Endothelial cell of umbilical vein (primary cell): ENCODE data around the gene CMIP. TPM values are rescaled to one million over a fixed set of nuclear protein-coding genes. Genes with fewer than 3 reads are reported as not detected.

Experiments
- BruUV-seq: library from RNA; stranded (reverse); fragments of 400-500 nt; replicated peaks from 2 replicates; lab custom pipeline; 2021; lab: Mats Ljungman, UMichigan
- CTCF ChIA-PET: fragments of 300-600, 350-600 bp; sonication (Branson Sonifier 250); formaldehyde crosslinking; loops from one replicate; lab custom pipeline; 2021; ENCODE audit warnings: antibody characterized with exemption, inconsistent platforms; lab: Charles Lee
- POLR2A ChIA-PET: fragments of 300-600, 350-600 bp; sonication (Branson Sonifier 250); formaldehyde crosslinking; loops from one replicate; lab custom pipeline; 2021; ENCODE audit warnings: antibody characterized with exemption, inconsistent platforms; lab: Charles Lee
- DNase-seq: peaks from one replicate; pipeline ENCODE4 v3.0.0-alpha.2; 2011; ENCODE audit warnings: low read depth, low spot score
- FAIRE-seq: peaks from 2 replicates; lab custom pipeline; 2011; peaks lifted over from hg19 to GRCh38; lab: Jason Lieb, UNC
- H2AFZ ChIP-seq: 2 replicates; pipeline ENCODE4 v1.6.0; 2012; ENCODE audit warnings: low read depth, low read length, control low read depth, inconsistent platforms
- H3K27ac ChIP-seq: 2 replicates; pipeline ENCODE4 v1.5.1; 2011; ENCODE audit warnings: low read depth, mild to moderate bottlenecking, control low read depth, low read length, moderate library complexity; ENCODE audit not compliant: insufficient read depth
- H3K27me3 ChIP-seq, 2 experiments: 2 replicates each; pipeline versions ENCODE4 v1.6.0 to v1.6.1; 2011; ENCODE audit warnings: low read length in 2 of 2, mixed read lengths in 1 of 2; ENCODE audit not compliant: control insufficient read depth in 2 of 2, insufficient read depth in 2 of 2
- H3K36me3 ChIP-seq, 2 experiments: 2 replicates in 1 of 2; 3 replicates in 1 of 2; pipeline ENCODE4 v1.5.1; 2011; ENCODE audit warnings: low read length in 2 of 2, mild to moderate bottlenecking in 1 of 2, moderate library complexity in 1 of 2; ENCODE audit not compliant: control insufficient read depth in 2 of 2, insufficient read depth in 2 of 2; ENCODE audit errors: extremely low read depth in 1 of 2
- H3K4me1 ChIP-seq: 3 replicates; pipeline ENCODE4 v1.5.1; 2011; ENCODE audit warnings: mild to moderate bottlenecking, low read length; ENCODE audit not compliant: control insufficient read depth, insufficient read depth; ENCODE audit errors: extremely low read depth
- H3K4me2 ChIP-seq: 2 replicates; pipeline ENCODE4 v1.6.1; 2011; ENCODE audit warnings: low read length, control low read depth, mixed read lengths; ENCODE audit not compliant: insufficient read depth
- H3K4me3 ChIP-seq, 3 experiments: fragments of 200-600 bp in 1 of 3; sonication (generic), shearing (Covaris generic) in 1 of 3; replicated peaks in 1 of 3; 2 replicates each; pipeline ENCODE4 v1.5.1; 2011 to 2016; ENCODE audit warnings: control low read depth in 3 of 3, low read length in 3 of 3, mild to moderate bottlenecking in 2 of 3, inconsistent platforms in 1 of 3, low read depth in 1 of 3, moderate library complexity in 1 of 3; ENCODE audit not compliant: insufficient read depth in 1 of 3
- H3K79me2 ChIP-seq: 2 replicates; pipeline ENCODE4 v1.6.0; 2012; ENCODE audit warnings: low read length, inconsistent platforms; ENCODE audit not compliant: control insufficient read depth, insufficient read depth
- H3K9ac ChIP-seq: replicated peaks from 2 replicates; pipeline ENCODE3; 2011; ENCODE audit warnings: low read length, control low read depth; ENCODE audit not compliant: insufficient read depth; ENCODE audit errors: extremely low read depth
- H3K9me1 ChIP-seq: replicated peaks from 3 replicates; pipeline ENCODE4 v1.6.0; 2011; ENCODE audit warnings: mild to moderate bottlenecking, low read length; ENCODE audit not compliant: control insufficient read depth, insufficient read depth; ENCODE audit errors: extremely low read depth
- H3K9me3 ChIP-seq: replicated peaks from 2 replicates; pipeline ENCODE4 v1.5.1; 2012; ENCODE audit warnings: low read length, inconsistent platforms; ENCODE audit not compliant: control insufficient read depth, insufficient read depth
- H4K20me1 ChIP-seq: replicated peaks from 2 replicates; pipeline ENCODE3; 2011; ENCODE audit warnings: mild to moderate bottlenecking, low read length; ENCODE audit not compliant: control insufficient read depth, insufficient read depth; ENCODE audit errors: extremely low read depth
- EZH2 ChIP-seq: IDR thresholded peaks from 2 replicates; pipeline ENCODE4 v1.6.1; 2012; ENCODE audit warnings: borderline replicate concordance, low read depth, mild to moderate bottlenecking, moderate library complexity, low read length, inconsistent platforms; ENCODE audit not compliant: severe bottlenecking
- FOS ChIP-seq: IDR thresholded peaks from 2 replicates; pipeline ENCODE4 v1.6.1; 2011; ENCODE audit warnings: mild to moderate bottlenecking, low read length, moderate library complexity, borderline replicate concordance; ENCODE audit not compliant: insufficient read depth
- GATA2 ChIP-seq: IDR thresholded peaks from 2 replicates; pipeline ENCODE4 v1.7.0; 2011; ENCODE audit warnings: low read depth, mild to moderate bottlenecking, moderate library complexity, mixed read lengths, low read length; ENCODE audit not compliant: insufficient read length, insufficient read depth
- JUN ChIP-seq: IDR thresholded peaks from 2 replicates; pipeline ENCODE4 v1.6.1; 2011; ENCODE audit warnings: borderline replicate concordance, low read depth; ENCODE audit not compliant: insufficient read length, insufficient read depth
- MYC ChIP-seq: IDR thresholded peaks from one replicate; pipeline ENCODE4 v1.6.1; 2011; ENCODE audit warnings: mild to moderate bottlenecking, low read depth, low read length
- POLR2A ChIP-seq: IDR thresholded peaks from 2 replicates; pipeline ENCODE4 v1.6.1; 2012; ENCODE audit warnings: low read depth, mild to moderate bottlenecking, control low read depth, low read length
- POLR2AphosphoS5 ChIP-seq: IDR thresholded peaks from 2 replicates; pipeline ENCODE4 v1.6.1; 2012; ENCODE audit warnings: low read depth, mild to moderate bottlenecking, control low read depth, low read length, moderate library complexity; ENCODE audit not compliant: insufficient read depth
- dilution Hi-C: fragments of 300-500 bp; cut with MboI; formaldehyde crosslinking; loops from one replicate; pipeline ENCODE4 v1.15.0; 2019; ENCODE audit warnings: low sequenced_read_pairs; ENCODE audit not compliant: extremely low pct_ligation_motif_present
- intact Hi-C: fragments of 100-400 bp; cut with micrococcal nuclease; formaldehyde crosslinking; loops from one replicate; pipeline ENCODE4 v1.10.0; 2022
- polyA plus RNA-seq, 4 experiments: library from polyadenylated mRNA; depleted of rRNA in 3 of 4; stranded (reverse) in 3 of 4; unstranded in 1 of 4; fragments of >200 nt; gene quantifications; 2 replicates each; pipeline versions ENCODE4 v1.2.1 to v1.2.3, GENCODE V29; 2011 to 2012; ENCODE audit warnings: missing spikeins in 1 of 4
- total RNA-seq: library from RNA; stranded (reverse); gene quantifications from 2 replicates; pipeline ENCODE4 v1.2.3, GENCODE V29; 2021
- TF ChIP-seq, protein P1 (sequence below), 2 donors: IDR thresholded peaks; 1 replicate in 1 of 2; 2 replicates in 1 of 2; pipeline ENCODE4 v1.5.1; 2011; ENCODE audit warnings: low read length in 2 of 2, mild to moderate bottlenecking in 2 of 2, moderate library complexity in 2 of 2, control low read depth in 1 of 2, inconsistent platforms in 1 of 2, low read depth in 1 of 2; ENCODE audit not compliant: insufficient read depth in 1 of 2; ENCODE audit errors: extremely low read depth in 1 of 2
- TF ChIP-seq, protein P2 (sequence below): IDR thresholded peaks from 2 replicates; pipeline ENCODE4 v1.6.1; 2011; ENCODE audit not compliant: insufficient read depth, insufficient read length

The CMIP gene
- total and polyA plus RNA-seq, 2 donors (not counting 3 experiments of a cell fraction or from before 2014, with no cell fraction given), result 29.0 to 101 TPM

GRCh38 chr16:81578076-81578475 lies 133.5 kb downstream of the CMIP start:
- Histone ChIP-seq H4K20me1 (no peaks in the 10 kb centered on the region), H3K4me1 (no peaks in the 10 kb centered on the region), H3K9ac (no peak overlapping the region), H2AFZ (no peak overlapping the region), H3K9me3 (no peaks in the 10 kb centered on the region), H3K4me3 (no peak overlapping the region), H3K27ac (no peak overlapping the region), H3K9me1 (no peaks in the 10 kb centered on the region), H3K27me3 (no peaks in the 10 kb centered on the region), H3K4me2 (no peak overlapping the region), H3K36me3 (peaks cover 0 to 3% of the 10 kb centered on the region in 2 experiments), H3K79me2 (peaks cover 7% of the 10 kb centered on the region)
- DNase-seq (no peak), FAIRE-seq (peak; percentile 48)
- CTCF ChIA-PET, result interaction anchor here (0.6 kb wide), 1 partner anchor 91 kb away, joined by 3 read pairs; no protein-coding TSS in a partner anchor
- BruUV-seq, result no TSS peak
- POLR2A ChIA-PET, result no interaction called here
- dilution Hi-C loops (no loop called here), intact Hi-C loops (no loop called here)
- TF ChIP-seq FOS (no peak), MYC (no peak), JUN (no peak), POLR2AphosphoS5 (no peak), POLR2A (no peak), GATA2 (no peak), EZH2 (no peak)
- TF ChIP-seq, protein P1, sequence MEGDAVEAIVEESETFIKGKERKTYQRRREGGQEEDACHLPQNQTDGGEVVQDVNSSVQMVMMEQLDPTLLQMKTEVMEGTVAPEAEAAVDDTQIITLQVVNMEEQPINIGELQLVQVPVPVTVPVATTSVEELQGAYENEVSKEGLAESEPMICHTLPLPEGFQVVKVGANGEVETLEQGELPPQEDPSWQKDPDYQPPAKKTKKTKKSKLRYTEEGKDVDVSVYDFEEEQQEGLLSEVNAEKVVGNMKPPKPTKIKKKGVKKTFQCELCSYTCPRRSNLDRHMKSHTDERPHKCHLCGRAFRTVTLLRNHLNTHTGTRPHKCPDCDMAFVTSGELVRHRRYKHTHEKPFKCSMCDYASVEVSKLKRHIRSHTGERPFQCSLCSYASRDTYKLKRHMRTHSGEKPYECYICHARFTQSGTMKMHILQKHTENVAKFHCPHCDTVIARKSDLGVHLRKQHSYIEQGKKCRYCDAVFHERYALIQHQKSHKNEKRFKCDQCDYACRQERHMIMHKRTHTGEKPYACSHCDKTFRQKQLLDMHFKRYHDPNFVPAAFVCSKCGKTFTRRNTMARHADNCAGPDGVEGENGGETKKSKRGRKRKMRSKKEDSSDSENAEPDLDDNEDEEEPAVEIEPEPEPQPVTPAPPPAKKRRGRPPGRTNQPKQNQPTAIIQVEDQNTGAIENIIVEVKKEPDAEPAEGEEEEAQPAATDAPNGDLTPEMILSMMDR (IDR thresholded peaks at IDR 0.05; ENCODE audit: extremely low read depth in 1 of 2, insufficient read depth in 1 of 2, low read depth in 1 of 2, low read length in 2 of 2), result no peak
- TF ChIP-seq, protein P2, sequence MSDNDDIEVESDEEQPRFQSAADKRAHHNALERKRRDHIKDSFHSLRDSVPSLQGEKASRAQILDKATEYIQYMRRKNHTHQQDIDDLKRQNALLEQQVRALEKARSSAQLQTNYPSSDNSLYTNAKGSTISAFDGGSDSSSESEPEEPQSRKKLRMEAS, result no peak
